Astrocyte (in vitro differentiated cells and primary cell): ENCODE measurements around the gene RNF121.

Experiments
- CTCF ChIP-seq: IDR thresholded peaks from 2 replicates; pipeline ENCODE4 v1.5.1; 2011; ENCODE audit warnings: low read depth, mild to moderate bottlenecking, inconsistent platforms, low read length, moderate library complexity; ENCODE audit not compliant: insufficient read depth
- EZH2 ChIP-seq: IDR thresholded peaks from 2 replicates; pipeline ENCODE4 v1.6.1; 2012; ENCODE audit warnings: mild to moderate bottlenecking, low read length, inconsistent platforms; ENCODE audit not compliant: insufficient read depth

GRCh38 chr11:71995726-71996291 lies 67.0 kb downstream of the RNF121 start:
- no peak for TF ChIP-seq CTCF
- TF ChIP-seq EZH2 = no peak
